ENCODE measurements around the gene TRIP12. TPM values are rescaled to one million over a fixed set of nuclear protein-coding genes. Genes with fewer than 3 reads are reported as not detected.

TRIP12 gene
- total and polyA plus RNA-seq, 2 experiments from 2014 or later, result 21.5 to 133 TPM

DNA sequence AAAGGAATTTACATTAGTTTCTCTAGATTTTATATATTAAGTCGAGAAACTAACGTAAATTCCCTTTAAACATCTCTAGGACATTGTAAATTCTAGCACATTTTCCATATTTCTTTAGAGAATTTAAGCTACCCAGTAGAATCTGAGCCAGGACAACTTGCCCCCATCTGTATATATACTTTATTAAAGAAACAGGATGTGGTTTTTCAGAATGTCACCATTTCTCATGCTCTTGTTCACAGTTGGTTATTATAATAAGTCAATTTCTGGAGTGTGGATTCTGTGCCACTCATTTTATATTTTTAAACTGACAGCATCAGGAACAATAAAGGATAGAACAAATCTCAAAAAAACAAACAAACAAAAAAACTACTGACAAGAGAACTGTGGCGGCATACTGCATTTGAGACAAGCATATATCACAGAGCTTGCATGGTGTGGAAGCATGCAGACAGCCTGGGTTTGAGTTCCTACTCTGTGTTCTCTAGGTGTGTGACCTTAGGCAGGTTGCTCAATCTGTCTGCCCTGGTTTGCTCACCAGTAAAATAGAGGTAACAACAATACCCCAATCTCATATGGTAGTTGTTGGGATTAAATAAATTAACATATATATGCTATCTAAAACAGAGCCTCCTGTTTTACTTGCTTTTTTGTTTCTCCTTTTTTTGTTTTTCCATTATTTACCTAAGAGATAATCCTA is 146.0 kb downstream of the TRIP12 start:
- Histone ChIP-seq H3K4me3 (no peak overlapping the region), H4K20me1 (replicated peaks; ENCODE audit: insufficient read depth) (no peaks in the 10 kb centered on the region), H3K4me2 (peak overlapping the region; percentile 2; the same call in 1 of the 2 replicates), H3K27ac (ENCODE audit: low read depth) (peak overlapping the region; percentile 29), H3K4me1 (ENCODE audit: insufficient read depth) (peaks cover 39% of the 10 kb centered on the region), H3K9me2 (ENCODE audit: insufficient read depth) (no peaks in the 10 kb centered on the region), H3F3A (replicated peaks; ENCODE audit: low read depth) (no peaks in the 10 kb centered on the region), H3K27me3 (ENCODE audit: insufficient read depth) (no peaks in the 10 kb centered on the region), H3K79me2 (replicated peaks; ENCODE audit: insufficient read depth) (no peaks in the 10 kb centered on the region), H2AFZ (no peak overlapping the region), H3K36me3 (ENCODE audit: insufficient read depth) (peaks cover 11% of the 10 kb centered on the region)
- TF ChIP-seq STAT1 (IDR thresholded peaks at IDR 0.05; ENCODE audit: unreplicated experiment), result no peak
- Mint-ChIP-seq H3K4me3 (no peak overlapping the region; the same call in 2 of the 3 replicates), H3K36me3 (ENCODE audit: low read depth) (peaks cover 63% of the 10 kb centered on the region), H3K4me1 (peaks cover 53% of the 10 kb centered on the region), H3K27ac (peak overlapping the region; percentile 74), H3K27me3 (ENCODE audit: insufficient read depth, low read depth, poor library complexity) (peaks cover 2% of the 10 kb centered on the region), H3K9me3 (no peaks in the 10 kb centered on the region; the same call in 2 of the 3 replicates)
- DNase-seq (ENCODE audit: low spot score), result no peak
- ATAC-seq, result peak; percentile 47

- H3K9me3 Mint-ChIP-seq, result no peaks in the 10 kb centered on the region; the same call in 2 of the 3 replicates
- Histone ChIP-seq H3K9me2 (ENCODE audit: insufficient read depth) (no peaks in the 10 kb centered on the region), H3K27me3 (ENCODE audit: insufficient read depth) (no peaks in the 10 kb centered on the region), H3K79me2 (replicated peaks; ENCODE audit: insufficient read depth) (no peaks in the 10 kb centered on the region), H3K36me3 (ENCODE audit: insufficient read depth) (peaks cover 11% of the 10 kb centered on the region), H3F3A (replicated peaks; ENCODE audit: low read depth) (no peaks in the 10 kb centered on the region), H3K4me1 (ENCODE audit: insufficient read depth) (peaks cover 39% of the 10 kb centered on the region), H3K4me2 (peak overlapping the region; percentile 2), H3K27ac (ENCODE audit: low read depth) (peak overlapping the region; percentile 29; the same call in 1 of the 2 replicates), H4K20me1 (replicated peaks; ENCODE audit: insufficient read depth) (no peaks in the 10 kb centered on the region), H3K4me3 (no peak overlapping the region), H2AFZ (no peak overlapping the region)
- 0 out of 3 replicates have a peak overlapping the region, but pooled peaks have one; percentile 6 for H3K4me3 Mint-ChIP-seq
- H3K27ac Mint-ChIP-seq, result peak overlapping the region; percentile 89; the same call in 1 of the 2 replicates
- peaks cover 2% of the 10 kb centered on the region for H3K27me3 Mint-ChIP-seq (ENCODE audit: insufficient read depth, low read depth, poor library complexity)
- TF ChIP-seq NANOG (IDR thresholded peaks at IDR 0.05; ENCODE audit: borderline replicate concordance) (peak; percentile 52; the same call in 1 of the 2 replicates), EZH2phosphoT487 (IDR thresholded peaks at IDR 0.05; ENCODE audit: unreplicated experiment) (no peak)
- DNase-seq (ENCODE audit: low spot score), result peak; percentile 56
- H3K36me3 Mint-ChIP-seq (ENCODE audit: low read depth), result peaks cover 58% of the 10 kb centered on the region
- ATAC-seq, result peak; percentile 71
- peaks cover 43% of the 10 kb centered on the region for H3K4me1 Mint-ChIP-seq
Observed at GRCh38 chr2:229774237-229774636, 147.6 kb downstream of the TRIP12 start.

DNA sequence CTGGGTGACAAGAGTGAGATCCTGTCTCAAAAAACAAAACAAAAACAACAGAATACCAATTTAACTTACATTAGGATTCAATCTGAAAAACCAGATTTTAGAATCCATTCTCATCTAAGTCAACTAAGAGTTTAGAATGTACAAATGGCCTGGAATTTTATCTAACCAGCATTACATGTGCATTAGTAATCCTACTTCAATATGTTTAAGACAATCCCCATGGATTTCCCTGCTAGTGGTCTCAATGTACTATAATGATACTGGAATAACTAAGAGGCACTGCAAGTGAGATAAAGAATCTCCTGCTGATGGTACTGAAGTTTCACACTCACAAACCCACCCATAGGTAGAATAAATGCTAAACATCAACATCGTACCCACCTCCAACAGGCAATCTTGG is 153.6 kb downstream of the TRIP12 start:
- Histone ChIP-seq H3K4me3 (no peak overlapping the region), H3K36me3 (ENCODE audit: insufficient read depth) (peaks cover 13% of the 10 kb centered on the region), H3K79me2 (replicated peaks; ENCODE audit: insufficient read depth) (no peaks in the 10 kb centered on the region), H4K20me1 (replicated peaks; ENCODE audit: insufficient read depth) (no peaks in the 10 kb centered on the region), H2AFZ (no peak overlapping the region), H3F3A (replicated peaks; ENCODE audit: low read depth) (no peaks in the 10 kb centered on the region), H3K4me2 (no peak overlapping the region), H3K27ac (ENCODE audit: low read depth) (0 out of 2 replicates have a peak overlapping the region, but pooled peaks have one; percentile 46), H3K27me3 (ENCODE audit: insufficient read depth) (no peaks in the 10 kb centered on the region), H3K4me1 (ENCODE audit: insufficient read depth) (peaks cover 12% of the 10 kb centered on the region), H3K9me2 (ENCODE audit: insufficient read depth) (no peaks in the 10 kb centered on the region)
- DNase-seq (ENCODE audit: low spot score), result no peak
- Mint-ChIP-seq H3K4me1 (peaks cover 21% of the 10 kb centered on the region; the same call in 2 of the 3 replicates), H3K27ac (no peak overlapping the region), H3K9me3 (no peaks in the 10 kb centered on the region; the same call in 2 of the 3 replicates), H3K4me3 (no peak overlapping the region), H3K27me3 (ENCODE audit: insufficient read depth, low read depth, poor library complexity) (no peaks in the 10 kb centered on the region), H3K36me3 (ENCODE audit: low read depth) (peaks cover 61% of the 10 kb centered on the region)
- TF ChIP-seq ZNF114 (CRISPR knock-in tag; IDR thresholded peaks at IDR 0.05) (no peak), EZH2 (IDR thresholded peaks at IDR 0.05; ENCODE audit: low read depth, unreplicated experiment) (no peak), POLR2AphosphoS5 (IDR thresholded peaks at IDR 0.05; ENCODE audit: low read depth) (no peak), ZNF331 (CRISPR knock-in tag; IDR thresholded peaks at IDR 0.05; ENCODE audit: low read depth) (no peak)
- ATAC-seq, result no peak

Data from GM23338 (cell line).